ENCODE results near the gene STYXL2. TPM values are rescaled to one million over a fixed set of nuclear protein-coding genes. Genes with fewer than 3 reads are reported as not detected.

STYXL2 gene
- total and polyA plus RNA-seq, 2 experiments from 2014 or later = 0.17 to 0.40 TPM

DNA sequence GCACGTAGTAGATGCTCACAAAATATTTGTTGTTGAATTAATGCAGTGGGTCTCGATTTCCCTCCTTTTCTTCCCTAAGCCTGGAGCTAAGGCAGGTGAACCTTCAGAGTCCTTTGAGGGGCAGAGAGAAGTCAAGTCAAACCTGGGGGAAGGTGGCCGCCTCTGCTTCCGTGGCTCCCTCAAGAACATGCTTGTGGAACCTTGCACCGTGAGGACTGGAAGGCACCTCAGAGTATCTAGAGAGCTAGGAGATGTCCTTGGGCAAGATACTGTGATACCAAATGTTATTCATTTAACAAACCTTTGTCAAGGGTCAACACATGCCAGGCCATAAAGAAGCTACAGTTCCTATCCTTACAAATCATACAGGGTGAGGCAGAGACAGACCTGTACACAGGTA lies 42.0 kb upstream of the STYXL2 start:
- no peaks in the 10 kb centered on the region for H3F3A ChIP-seq (replicated peaks; ENCODE audit: low read depth)
- Mint-ChIP-seq H3K4me3 (no peak overlapping the region), H3K4me1 (no peaks in the 10 kb centered on the region), H3K27ac (no peak overlapping the region), H3K27me3 (ENCODE audit: insufficient read depth, low read depth, poor library complexity) (peaks cover 15% of the 10 kb centered on the region), H3K9me3 (no peaks in the 10 kb centered on the region), H3K36me3 (ENCODE audit: low read depth) (no peaks in the 10 kb centered on the region; the same call in 2 of the 3 replicates)
- no peaks in the 10 kb centered on the region for H3K79me2 ChIP-seq (replicated peaks; ENCODE audit: insufficient read depth)
- DNase-seq (ENCODE audit: low spot score) (no peak), ATAC-seq (no peak)
- H3K4me1 ChIP-seq (ENCODE audit: insufficient read depth) = no peaks in the 10 kb centered on the region
- H3K9me2 ChIP-seq (ENCODE audit: insufficient read depth) = peaks cover under 1% of the 10 kb centered on the region; the same call in 1 of the 2 replicates
- no peaks in the 10 kb centered on the region for H3K36me3 ChIP-seq (ENCODE audit: insufficient read depth)
- no peaks in the 10 kb centered on the region for H4K20me1 ChIP-seq (replicated peaks; ENCODE audit: insufficient read depth)
- no peak overlapping the region; the same call in 1 of the 2 replicates for H2AFZ ChIP-seq
- no peak overlapping the region for H3K27ac ChIP-seq (ENCODE audit: low read depth)
- TF ChIP-seq ZNF331 (CRISPR knock-in tag; IDR thresholded peaks at IDR 0.05; ENCODE audit: low read depth) (no peak), CREB1 (CRISPR knock-in tag; IDR thresholded peaks at IDR 0.05; ENCODE audit: low read depth) (no peak), ZNF462 (CRISPR knock-in tag; IDR thresholded peaks at IDR 0.05) (no peak), CTCF (conservative IDR thresholded peaks at IDR 0.05; ENCODE audit: low read depth in 2 of 2) (no peak), JUNB (IDR thresholded peaks at IDR 0.05; ENCODE audit: unreplicated experiment) (no peak), EZH2 (IDR thresholded peaks at IDR 0.05; ENCODE audit: low read depth, unreplicated experiment) (no peak), REST (IDR thresholded peaks at IDR 0.05; ENCODE audit: unreplicated experiment) (no peak), POLR2AphosphoS5 (IDR thresholded peaks at IDR 0.05; ENCODE audit: low read depth) (no peak), EZH2phosphoT487 (IDR thresholded peaks at IDR 0.05; ENCODE audit: unreplicated experiment) (no peak), NANOG (IDR thresholded peaks at IDR 0.05; ENCODE audit: borderline replicate concordance) (no peak), ZNF114 (CRISPR knock-in tag; IDR thresholded peaks at IDR 0.05) (no peak), STAT1 (IDR thresholded peaks at IDR 0.05; ENCODE audit: unreplicated experiment) (no peak)
- TF ChIP-seq, protein P1, sequence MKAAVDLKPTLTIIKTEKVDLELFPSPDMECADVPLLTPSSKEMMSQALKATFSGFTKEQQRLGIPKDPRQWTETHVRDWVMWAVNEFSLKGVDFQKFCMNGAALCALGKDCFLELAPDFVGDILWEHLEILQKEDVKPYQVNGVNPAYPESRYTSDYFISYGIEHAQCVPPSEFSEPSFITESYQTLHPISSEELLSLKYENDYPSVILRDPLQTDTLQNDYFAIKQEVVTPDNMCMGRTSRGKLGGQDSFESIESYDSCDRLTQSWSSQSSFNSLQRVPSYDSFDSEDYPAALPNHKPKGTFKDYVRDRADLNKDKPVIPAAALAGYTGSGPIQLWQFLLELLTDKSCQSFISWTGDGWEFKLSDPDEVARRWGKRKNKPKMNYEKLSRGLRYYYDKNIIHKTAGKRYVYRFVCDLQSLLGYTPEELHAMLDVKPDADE (IDR thresholded peaks at IDR 0.05) = no peak
- H3K4me3 ChIP-seq = no peak overlapping the region
- H3K4me2 ChIP-seq = no peak overlapping the region
- H3K27me3 ChIP-seq (ENCODE audit: insufficient read depth) = no peaks in the 10 kb centered on the region
